ENCODE data around the gene TIPRL.

- TF ChIP-seq CTCF (conservative IDR thresholded peaks at IDR 0.05; ENCODE audit: low read depth, low read length) (no peak), EZH2 (IDR thresholded peaks at IDR 0.05; ENCODE audit: borderline replicate concordance, low read depth, low read length, poor library complexity, severe bottlenecking) (no peak)
Observed at GRCh38 chr1:168243636-168244212, 65.0 kb downstream of the TIPRL start.
